Naive thymus-derived CD4-positive, alpha-beta T cell (primary cell): ENCODE results near the gene SEMA6D. TPM values are rescaled to one million over a fixed set of nuclear protein-coding genes. Genes with fewer than 3 reads are reported as not detected.

Experiments used
- ATAC-seq: fragments of 150-1000 bp; cut with Tn5 transposase; 2 replicates; pipeline ENCODE4 v1.10.0; 2021; ENCODE audit warnings: mild to moderate bottlenecking, moderate library complexity
- CTCF ChIA-PET: fragments of 350-600 bp; sonication (Branson Sonifier 250); formaldehyde crosslinking; loops from one replicate; lab custom pipeline; 2021; ENCODE audit warnings: antibody characterized with exemption; lab: Charles Lee
- POLR2A ChIA-PET: fragments of 350-600 bp; sonication (Branson Sonifier 250); formaldehyde crosslinking; loops from one replicate; lab custom pipeline; 2021; ENCODE audit warnings: antibody characterized with exemption, inconsistent platforms; lab: Charles Lee
- DNase-seq, 9 donors: peaks; one replicate each; pipeline versions ENCODE4 v3.0.0 to v3.0.0-alpha.2; 2020 to 2022; ENCODE audit warnings: mixed read lengths in 1 of 9
- H3K27ac ChIP-seq: one replicate; pipeline ENCODE4 v1.7.0; 2013; ENCODE audit warnings: mild to moderate bottlenecking, low read depth, low read length, moderate library complexity
- H3K27me3 ChIP-seq, 2 donors: one replicate each; pipeline ENCODE4 v1.7.0; 2013; ENCODE audit warnings: low read length in 2 of 2, mild to moderate bottlenecking in 2 of 2, moderate library complexity in 2 of 2; ENCODE audit not compliant: control insufficient read depth in 2 of 2, insufficient read depth in 2 of 2
- H3K36me3 ChIP-seq, 3 experiments: 1 replicate in 2 of 3; 2 replicates in 1 of 3; pipeline ENCODE4 v1.7.0; 2013; ENCODE audit warnings: low read length in 3 of 3, mild to moderate bottlenecking in 3 of 3, moderate library complexity in 1 of 3; ENCODE audit not compliant: insufficient read depth in 3 of 3, control insufficient read depth in 2 of 3
- H3K4me1 ChIP-seq, 2 donors: one replicate each; pipeline ENCODE4 v1.7.0; 2013; ENCODE audit warnings: low read length in 2 of 2, mild to moderate bottlenecking in 2 of 2, moderate library complexity in 1 of 2; ENCODE audit not compliant: control insufficient read depth in 2 of 2, insufficient read depth in 2 of 2
- H3K4me3 ChIP-seq: 2 replicates; pipeline ENCODE4 v1.7.0; 2013; ENCODE audit warnings: mild to moderate bottlenecking, low read length
- H3K9me3 ChIP-seq, 3 experiments: 1 replicate in 2 of 3; 2 replicates in 1 of 3; pipeline ENCODE4 v1.7.0; 2013; ENCODE audit warnings: low read length in 3 of 3; ENCODE audit not compliant: control insufficient read depth in 2 of 3
- H3K27ac Mint-ChIP-seq, 9 donors: one replicate each; pipeline ENCODE4 v1.8.0; 2020 to 2022; ENCODE audit warnings: mixed read lengths in 9 of 9, mild to moderate bottlenecking in 8 of 9, moderate library complexity in 5 of 9, inconsistent platforms in 2 of 9
- H3K27me3 Mint-ChIP-seq, 5 donors: one replicate each; pipeline ENCODE4 v1.8.0; 2021 to 2022; ENCODE audit warnings: mixed read lengths in 5 of 5, mild to moderate bottlenecking in 1 of 5
- H3K36me3 Mint-ChIP-seq, 5 donors: one replicate each; pipeline ENCODE4 v1.8.0; 2020 to 2022; ENCODE audit warnings: mixed read lengths in 5 of 5, mild to moderate bottlenecking in 3 of 5, inconsistent platforms in 1 of 5
- H3K4me1 Mint-ChIP-seq, 7 donors: one replicate each; pipeline ENCODE4 v1.8.0; 2020 to 2022; ENCODE audit warnings: mixed read lengths in 7 of 7, mild to moderate bottlenecking in 3 of 7, inconsistent platforms in 1 of 7
- H3K4me3 Mint-ChIP-seq, 10 donors: one replicate each; pipeline ENCODE4 v1.8.0; 2020 to 2022; ENCODE audit warnings: mild to moderate bottlenecking in 10 of 10, mixed read lengths in 10 of 10, moderate library complexity in 6 of 10, inconsistent platforms in 2 of 10
- H3K9me3 Mint-ChIP-seq, 11 donors: one replicate each; pipeline ENCODE4 v1.8.0; 2020 to 2022; ENCODE audit warnings: mixed read lengths in 11 of 11, mild to moderate bottlenecking in 4 of 11, inconsistent platforms in 1 of 11, moderate library complexity in 1 of 11
- intact Hi-C, 2 donors: fragments of 100-400 bp; cut with micrococcal nuclease; formaldehyde crosslinking; loops; one replicate each; pipeline ENCODE4 v1.15.1; 2023
- polyA plus RNA-seq, 2 donors: library from polyadenylated mRNA; unstranded; fragments of 300-500 nt; fragmentation: Illumina TruSeq; gene quantifications; one replicate each; pipeline ENCODE4 v1.2.3, GENCODE V29; 2021
- total RNA-seq, 6 experiments: library from RNA in 5 of 6; stranded (reverse) in 5 of 6; gene quantifications; 1 replicate in 5 of 6; 2 replicates in 1 of 6; pipeline ENCODE4 v1.2.3 and lab custom pipeline; 2021 to 2026

Gene SEMA6D
- total and polyA plus RNA-seq, 7 experiments from 2014 or later = not detected

DNA sequence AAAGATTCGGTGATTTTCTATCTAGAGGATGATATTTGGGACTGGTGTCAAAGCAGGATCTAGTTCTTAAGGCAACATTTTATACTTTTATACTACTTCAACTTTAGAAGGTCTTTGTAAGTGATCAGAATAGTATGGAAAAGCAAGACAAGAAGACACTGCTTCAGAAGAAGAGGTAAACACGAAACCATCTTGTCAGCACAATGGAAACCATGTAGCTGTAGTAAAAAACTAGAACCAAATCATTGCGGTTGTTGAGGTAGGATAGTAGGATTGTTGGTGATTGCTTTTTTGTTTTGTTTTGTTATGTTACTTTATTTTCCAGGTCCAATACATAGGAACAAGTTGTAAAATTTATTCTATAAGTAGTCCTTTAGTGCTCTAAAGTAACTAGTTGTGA lies 40.0 kb downstream of the SEMA6D start:
- no peaks in the 10 kb centered on the region for H3K36me3 ChIP-seq
- no peaks in the 10 kb centered on the region for H3K9me3 ChIP-seq
- H3K4me1 Mint-ChIP-seq = no peaks in the 10 kb centered on the region
- no peak overlapping the region for H3K27ac Mint-ChIP-seq
- peaks cover 0 to 6% (median 0%) of the 10 kb centered on the region in 5 donors for H3K36me3 Mint-ChIP-seq
- ATAC-seq (no peak), DNase-seq (no peak)
- intact Hi-C loops = no loop called here
- peaks cover 9 to 28% (median 11%) of the 10 kb centered on the region in 11 donors for H3K9me3 Mint-ChIP-seq
- H3K4me3 ChIP-seq = no peak overlapping the region
- CTCF ChIA-PET = no interaction called here
- H3K27ac ChIP-seq = no peak overlapping the region
- H3K27me3 ChIP-seq = no peaks in the 10 kb centered on the region
- H3K27me3 Mint-ChIP-seq = no peaks in the 10 kb centered on the region
- no peaks in the 10 kb centered on the region for H3K4me1 ChIP-seq
- POLR2A ChIA-PET = no interaction called here
- H3K4me3 Mint-ChIP-seq = no peak overlapping the region

GRCh38 chr15:47762621-47763020 lies 45.3 kb downstream of the SEMA6D start:
- H3K4me3 ChIP-seq = no peak overlapping the region
- intact Hi-C loops = no loop called here
- Mint-ChIP-seq H3K9me3 (peaks cover 0 to 6% (median 0%) of the 10 kb centered on the region in 11 donors), H3K27ac (no peak overlapping the region), H3K4me1 (no peaks in the 10 kb centered on the region), H3K27me3 (peaks cover 0 to 4% (median 0%) of the 10 kb centered on the region in 5 donors), H3K4me3 (no peak overlapping the region), H3K36me3 (no peaks in the 10 kb centered on the region)
- H3K36me3 ChIP-seq = no peaks in the 10 kb centered on the region
- H3K9me3 ChIP-seq = no peaks in the 10 kb centered on the region
- DNase-seq (no peak), ATAC-seq (no peak)
- no peaks in the 10 kb centered on the region for H3K4me1 ChIP-seq
- CTCF ChIA-PET = no interaction called here
- H3K27ac ChIP-seq = no peak overlapping the region
- H3K27me3 ChIP-seq = no peaks in the 10 kb centered on the region
- POLR2A ChIA-PET = no interaction called here

- no peaks in the 10 kb centered on the region for H3K27me3 ChIP-seq
- Mint-ChIP-seq H3K27me3 (peaks cover 0 to 4% (median 0%) of the 10 kb centered on the region in 5 donors), H3K4me3 (no peak overlapping the region), H3K36me3 (no peaks in the 10 kb centered on the region), H3K4me1 (no peaks in the 10 kb centered on the region), H3K9me3 (peaks cover 0 to 6% (median 0%) of the 10 kb centered on the region in 11 donors), H3K27ac (no peak overlapping the region)
- intact Hi-C loops = no loop called here
- H3K27ac ChIP-seq = no peak overlapping the region
- ATAC-seq (no peak), DNase-seq (no peak)
- H3K4me3 ChIP-seq = no peak overlapping the region
- H3K36me3 ChIP-seq = no peaks in the 10 kb centered on the region
- ChIA-PET CTCF (no interaction called here), POLR2A (no interaction called here)
- H3K4me1 ChIP-seq = no peaks in the 10 kb centered on the region
- H3K9me3 ChIP-seq = no peaks in the 10 kb centered on the region
These were observed 47.4 kb downstream of the SEMA6D start for GRCh38 chr15:47764666-47765065.

- ChIA-PET POLR2A (interaction anchor here (0.6 kb wide), 1 partner anchor 724 kb away, joined by 3 read pairs; no protein-coding TSS in a partner anchor), CTCF (no interaction called here)
- H3K4me1 Mint-ChIP-seq = no peaks in the 10 kb centered on the region
- no peak overlapping the region for H3K27ac ChIP-seq
- no peaks in the 10 kb centered on the region for H3K36me3 Mint-ChIP-seq
- H3K4me1 ChIP-seq = no peaks in the 10 kb centered on the region
- intact Hi-C loops = no loop called here
- H3K9me3 ChIP-seq = no peaks in the 10 kb centered on the region
- H3K4me3 ChIP-seq = no peak overlapping the region
- no peak for ATAC-seq
- no peak overlapping the region for H3K4me3 Mint-ChIP-seq
- no peaks in the 10 kb centered on the region for H3K27me3 ChIP-seq
- no peak for DNase-seq
- no peak overlapping the region for H3K27ac Mint-ChIP-seq
- H3K27me3 Mint-ChIP-seq = peaks cover 0 to 9% (median 0%) of the 10 kb centered on the region in 5 donors
- peaks cover 0 to 6% (median 2%) of the 10 kb centered on the region in 11 donors for H3K9me3 Mint-ChIP-seq
- no peaks in the 10 kb centered on the region for H3K36me3 ChIP-seq
These were observed 49.1 kb downstream of the SEMA6D start for GRCh38 chr15:47766406-47766805.

DNA sequence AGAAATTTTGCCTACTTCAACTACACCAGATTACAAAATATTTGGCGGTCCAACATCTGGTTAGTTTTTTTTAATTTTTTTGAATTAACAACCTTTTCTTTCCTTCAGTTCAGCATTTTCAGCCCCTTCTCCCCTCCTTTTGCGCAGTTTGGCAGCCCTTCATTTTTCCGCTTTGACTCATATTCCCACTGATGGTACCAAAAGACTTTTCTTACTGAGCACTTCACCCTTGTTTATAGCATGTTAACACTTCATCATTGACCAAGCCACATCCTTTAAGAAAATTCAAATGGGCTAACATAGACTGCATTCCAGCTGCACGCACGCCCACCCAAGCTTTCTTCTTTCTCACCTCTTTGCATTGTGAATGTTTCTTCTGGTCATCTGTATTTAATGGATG lies 49.7 kb downstream of the SEMA6D start:
- intact Hi-C loops = no loop called here
- ATAC-seq = no peak
- H3K36me3 Mint-ChIP-seq = no peaks in the 10 kb centered on the region
- H3K27me3 ChIP-seq = no peaks in the 10 kb centered on the region
- H3K27ac Mint-ChIP-seq = no peak overlapping the region
- H3K9me3 ChIP-seq = no peaks in the 10 kb centered on the region
- no peaks in the 10 kb centered on the region for H3K36me3 ChIP-seq
- H3K4me1 Mint-ChIP-seq = no peaks in the 10 kb centered on the region
- H3K4me1 ChIP-seq = no peaks in the 10 kb centered on the region
- H3K9me3 Mint-ChIP-seq = peaks cover 0 to 6% (median 2%) of the 10 kb centered on the region in 11 donors
- POLR2A ChIA-PET = no interaction called here
- no peak overlapping the region for H3K27ac ChIP-seq
- no peak overlapping the region for H3K4me3 Mint-ChIP-seq
- no peak for DNase-seq
- CTCF ChIA-PET = no interaction called here
- no peak overlapping the region for H3K4me3 ChIP-seq
- peaks cover 0 to 9% (median 0%) of the 10 kb centered on the region in 5 donors for H3K27me3 Mint-ChIP-seq

DNA sequence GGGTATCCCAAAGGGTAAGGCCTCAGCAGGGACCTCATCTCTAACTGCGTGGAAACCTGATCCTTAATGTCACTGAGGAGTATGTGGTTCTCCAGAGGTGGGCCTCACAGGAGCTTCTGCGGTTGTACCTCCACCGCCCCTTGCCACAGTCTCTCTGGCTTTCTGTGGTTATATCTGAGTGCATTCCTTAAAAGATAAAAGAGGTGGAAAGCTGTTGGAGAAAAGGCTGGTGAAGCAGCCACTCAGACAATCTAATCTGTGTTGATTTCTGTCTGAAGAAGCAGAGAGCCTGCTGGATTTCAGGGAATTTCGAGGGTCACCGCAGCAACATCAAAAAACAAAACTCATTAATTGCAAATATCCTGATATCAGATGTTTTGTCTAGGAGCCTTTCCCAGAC lies 51.4 kb downstream of the SEMA6D start:
- Histone ChIP-seq H3K36me3 (no peaks in the 10 kb centered on the region), H3K9me3 (no peaks in the 10 kb centered on the region), H3K27me3 (no peaks in the 10 kb centered on the region), H3K27ac (no peak overlapping the region), H3K4me3 (no peak overlapping the region), H3K4me1 (no peaks in the 10 kb centered on the region)
- no peaks in the 10 kb centered on the region for H3K36me3 Mint-ChIP-seq
- ChIA-PET CTCF (no interaction called here), POLR2A (no interaction called here)
- DNase-seq (no peak), ATAC-seq (no peak)
- no peaks in the 10 kb centered on the region for H3K4me1 Mint-ChIP-seq
- intact Hi-C loops = no loop called here
- peaks cover 0 to 9% (median 0%) of the 10 kb centered on the region in 5 donors for H3K27me3 Mint-ChIP-seq
- H3K27ac Mint-ChIP-seq = no peak overlapping the region
- H3K4me3 Mint-ChIP-seq = no peak overlapping the region
- H3K9me3 Mint-ChIP-seq = peaks cover 0 to 6% (median 2%) of the 10 kb centered on the region in 11 donors

DNA sequence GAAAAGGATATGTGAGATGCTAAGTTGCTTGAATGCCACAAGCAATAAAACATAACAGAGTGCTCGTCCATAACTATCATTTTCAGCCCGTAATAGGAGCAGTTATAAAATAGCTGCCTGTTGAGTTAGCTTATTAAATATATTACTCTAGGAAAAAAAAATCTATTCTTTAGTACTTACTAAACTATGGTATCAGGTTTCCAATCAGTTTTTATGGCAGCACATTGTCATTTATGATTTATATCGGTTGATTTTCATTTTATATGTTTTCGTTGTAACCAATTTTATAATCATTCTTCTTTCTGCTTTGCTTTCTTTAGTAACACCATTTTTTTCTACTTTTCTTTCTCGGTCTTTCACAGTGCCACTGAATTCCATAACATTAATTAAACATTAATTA lies 51.9 kb downstream of the SEMA6D start:
- H3K4me1 ChIP-seq = no peaks in the 10 kb centered on the region
- H3K27me3 ChIP-seq = no peaks in the 10 kb centered on the region
- POLR2A ChIA-PET = no interaction called here
- Mint-ChIP-seq H3K27me3 (peaks cover 0 to 9% (median 0%) of the 10 kb centered on the region in 5 donors), H3K4me1 (no peaks in the 10 kb centered on the region), H3K27ac (no peak overlapping the region), H3K36me3 (no peaks in the 10 kb centered on the region), H3K4me3 (no peak overlapping the region), H3K9me3 (peaks cover 0 to 6% (median 2%) of the 10 kb centered on the region in 11 donors)
- no peak overlapping the region for H3K27ac ChIP-seq
- H3K36me3 ChIP-seq = no peaks in the 10 kb centered on the region
- ATAC-seq = no peak
- DNase-seq = no peak
- intact Hi-C loops = no loop called here
- no peak overlapping the region for H3K4me3 ChIP-seq
- no peaks in the 10 kb centered on the region for H3K9me3 ChIP-seq
- CTCF ChIA-PET = no interaction called here
